H1 (cell line): ENCODE data around the gene ACE. TPM values are rescaled to one million over a fixed set of nuclear protein-coding genes. Genes with fewer than 3 reads are reported as not detected.
"Not testable (repeated sequence)": the region's sequence is repeated elsewhere in the genome, so short reads cannot be mapped to it uniquely, and the experiment has no call there.

ENCODE experiments used
- CTCF ChIA-PET: fragments of 300-600 bp; sonication (Branson Sonifier 250); formaldehyde crosslinking; loops from one replicate; lab custom pipeline; 2021; ENCODE audit not compliant: partially characterized antibody; lab: Charles Lee
- POLR2A ChIA-PET: fragments of 300-600 bp; sonication (Branson Sonifier 250); formaldehyde crosslinking; loops from one replicate; lab custom pipeline; 2021; ENCODE audit warnings: inconsistent platforms; ENCODE audit not compliant: partially characterized antibody; lab: Charles Lee
- DNase-seq, 2 experiments: peaks; one replicate each; pipeline versions ENCODE4 v3.0.0 to v3.0.0-alpha.2; 2010 to 2022; ENCODE audit warnings: low spot score in 2 of 2, low read depth in 1 of 2, mixed read lengths in 1 of 2
- FAIRE-seq: peaks from 2 replicates; lab custom pipeline; 2011; peaks lifted over from hg19 to GRCh38; lab: Jason Lieb, UNC
- H2AFZ ChIP-seq: 2 replicates; pipeline ENCODE4 v1.8.1; 2012; ENCODE audit warnings: low read length, inconsistent platforms
- H2AK5ac ChIP-seq: 2 replicates; pipeline ENCODE4 v1.6.1; 2013; ENCODE audit warnings: low read depth, low read length
- H2BK120ac ChIP-seq: replicated peaks from 2 replicates; pipeline ENCODE3; 2013; ENCODE audit warnings: low read depth, low read length, inconsistent platforms
- H2BK12ac ChIP-seq: 2 replicates; pipeline ENCODE4 v1.6.1; 2013; ENCODE audit warnings: low read depth, low read length
- H2BK15ac ChIP-seq: 2 replicates; pipeline ENCODE4 v1.6.1; 2013; ENCODE audit warnings: low read length
- H2BK20ac ChIP-seq: 2 replicates; pipeline ENCODE4 v1.6.1; 2013; ENCODE audit warnings: low read length
- H2BK5ac ChIP-seq: 2 replicates; pipeline ENCODE4 v1.6.1; 2013; ENCODE audit warnings: low read depth, low read length
- H3K14ac ChIP-seq: 2 replicates; pipeline ENCODE4 v1.6.1; 2013; ENCODE audit warnings: inconsistent platforms; ENCODE audit not compliant: insufficient read length
- H3K18ac ChIP-seq: 2 replicates; pipeline ENCODE4 v1.6.1; 2013; ENCODE audit warnings: low read length; ENCODE audit errors: extremely low read depth
- H3K23ac ChIP-seq: 2 replicates; pipeline ENCODE4 v1.6.1; 2013; ENCODE audit warnings: inconsistent platforms; ENCODE audit not compliant: insufficient read length
- H3K23me2 ChIP-seq: 2 replicates; pipeline ENCODE4 v1.6.1; 2013; ENCODE audit warnings: low read depth, low read length
- H3K27ac ChIP-seq: 2 replicates; pipeline ENCODE4 v1.6.1; 2011; ENCODE audit warnings: low read depth, low read length, inconsistent platforms
- H3K27me3 ChIP-seq, 4 experiments: replicated peaks in 1 of 4; 1 replicate in 1 of 4; 2 replicates in 3 of 4; pipeline versions ENCODE4 v1.6.1 to v1.8.1; 2011 to 2013; ENCODE audit warnings: low read length in 3 of 4, mild to moderate bottlenecking in 3 of 4, inconsistent platforms in 2 of 4, mixed read lengths in 2 of 4, moderate library complexity in 1 of 4; ENCODE audit not compliant: control insufficient read depth in 3 of 4, insufficient read depth in 3 of 4; ENCODE audit errors: extremely low read depth in 1 of 4
- H3K36me3 ChIP-seq, 4 experiments: 2 replicates each; pipeline versions ENCODE4 v1.6.1 to v1.8.1; 2011 to 2013; ENCODE audit warnings: mild to moderate bottlenecking in 4 of 4, low read length in 3 of 4, moderate library complexity in 2 of 4, control low read depth in 1 of 4, inconsistent platforms in 1 of 4; ENCODE audit not compliant: insufficient read depth in 4 of 4, control insufficient read depth in 2 of 4
- H3K4ac ChIP-seq: replicated peaks from 2 replicates; pipeline ENCODE3; 2013; ENCODE audit warnings: low read length, low read depth, mixed read lengths, inconsistent platforms; ENCODE audit not compliant: insufficient read length
- H3K4me1 ChIP-seq, 4 experiments: replicated peaks in 1 of 4; 1 replicate in 1 of 4; 2 replicates in 3 of 4; pipeline versions ENCODE4 v1.6.1 to v1.8.1; 2011 to 2013; ENCODE audit warnings: low read length in 3 of 4, inconsistent platforms in 2 of 4, mixed read lengths in 1 of 4; ENCODE audit not compliant: insufficient read depth in 4 of 4, control insufficient read depth in 3 of 4
- H3K4me2 ChIP-seq, 2 experiments: 2 replicates each; pipeline versions ENCODE4 v1.6.1 to v1.8.1; 2011 to 2013; ENCODE audit warnings: low read depth in 2 of 2, low read length in 2 of 2, control low read depth in 1 of 2, inconsistent platforms in 1 of 2, mild to moderate bottlenecking in 1 of 2; ENCODE audit not compliant: insufficient read depth in 1 of 2
- H3K4me3 ChIP-seq, 4 experiments: fragments of 200-600, 300-600 bp in 1 of 4; sonication (generic), shearing (Covaris generic), sonication (Bioruptor Twin) in 1 of 4; 2 replicates each; pipeline versions ENCODE4 v1.5.1 to v1.8.1; 2011 to 2016; ENCODE audit warnings: low read length in 4 of 4, low read depth in 3 of 4, control low read depth in 2 of 4, inconsistent platforms in 2 of 4, mild to moderate bottlenecking in 2 of 4, mixed read lengths in 1 of 4, moderate library complexity in 1 of 4; ENCODE audit not compliant: insufficient read depth in 2 of 4; ENCODE audit errors: extremely low read depth in 1 of 4
- H3K56ac ChIP-seq: replicated peaks from 2 replicates; pipeline ENCODE3; 2013; ENCODE audit warnings: low read depth, mild to moderate bottlenecking, mixed read lengths, low read length, inconsistent platforms; ENCODE audit not compliant: insufficient read length
- H3K79me1 ChIP-seq: 2 replicates; pipeline ENCODE4 v1.6.1; 2013; ENCODE audit warnings: low read depth, low read length, control low read depth
- H3K79me2 ChIP-seq, 2 experiments: 2 replicates each; pipeline versions ENCODE4 v1.6.1 to v1.8.1; 2012 to 2013; ENCODE audit warnings: low read length in 2 of 2, mild to moderate bottlenecking in 2 of 2, inconsistent platforms in 1 of 2; ENCODE audit not compliant: insufficient read depth in 2 of 2, control insufficient read depth in 1 of 2
- H3K9ac ChIP-seq, 4 experiments: replicated peaks in 1 of 4; 1 replicate in 1 of 4; 2 replicates in 3 of 4; pipeline versions ENCODE4 v1.6.1 to v1.8.1; 2011 to 2013; ENCODE audit warnings: low read depth in 3 of 4, low read length in 3 of 4, control low read depth in 2 of 4, mild to moderate bottlenecking in 2 of 4, moderate library complexity in 2 of 4, inconsistent platforms in 1 of 4; ENCODE audit errors: extremely low read depth in 1 of 4
- H3K9me3 ChIP-seq, 2 experiments: 2 replicates each; pipeline versions ENCODE4 v1.6.1 to v1.8.1; 2012 to 2013; ENCODE audit warnings: mild to moderate bottlenecking in 2 of 2, moderate library complexity in 2 of 2, control low read depth in 1 of 2, inconsistent platforms in 1 of 2, low read depth in 1 of 2, low read length in 1 of 2, mixed read lengths in 1 of 2; ENCODE audit not compliant: insufficient read depth in 2 of 2
- H4K20me1 ChIP-seq, 2 experiments: replicated peaks in 1 of 2; 2 replicates each; pipeline versions ENCODE3 to v1.8.1; 2011 to 2013; ENCODE audit warnings: inconsistent platforms in 2 of 2, low read length in 2 of 2, mild to moderate bottlenecking in 1 of 2; ENCODE audit not compliant: insufficient read depth in 2 of 2, control insufficient read depth in 1 of 2
- H4K5ac ChIP-seq: 2 replicates; pipeline ENCODE4 v1.6.1; 2013; ENCODE audit warnings: low read length, low read depth, mixed read lengths, inconsistent platforms; ENCODE audit not compliant: insufficient read length
- H4K8ac ChIP-seq: 2 replicates; pipeline ENCODE4 v1.8.0; 2013; ENCODE audit warnings: mild to moderate bottlenecking, moderate library complexity, low read length, inconsistent platforms; ENCODE audit not compliant: insufficient read depth; ENCODE audit errors: extremely low read depth
- H4K91ac ChIP-seq: replicated peaks from 2 replicates; pipeline ENCODE3; 2013; ENCODE audit warnings: low read length, mixed read lengths, inconsistent platforms; ENCODE audit not compliant: insufficient read length
- WGBS, 2 experiments: shearing (Covaris generic) in 1 of 2; methylation state at CpG; one replicate each; pipeline versions ENCODE4 v1.1.6 to v1.1.7; 2013 to 2015; ENCODE audit warnings: low lambda C conversion rate in 2 of 2, mixed read lengths in 2 of 2, inconsistent platforms in 1 of 2, low coverage in 1 of 2, missing lambda C conversion rate in 1 of 2; ENCODE audit not compliant: insufficient replicate concordance in 2 of 2, insufficient coverage in 1 of 2, insufficient read length in 1 of 2; ENCODE audit errors: extremely low coverage in 1 of 2, missing lambda C conversion rate in 1 of 2; 5-methylcytosine and 5-hydroxymethylcytosine counted together
- polyA plus RNA-seq, 7 experiments: library from polyadenylated mRNA; depleted of rRNA in 3 of 7; stranded (reverse) in 5 of 7; unstranded in 2 of 7; fragments of >200 nt in 5 of 7; fragments of 200-250 nt in 2 of 7; gene quantifications; 1 replicate in 5 of 7; 2 replicates in 1 of 7; 4 replicates in 1 of 7; pipeline versions ENCODE4 v1.2.1 to v1.2.3, GENCODE V29; 2011 to 2013; ENCODE audit warnings: missing spikeins in 2 of 7, mixed read lengths in 2 of 7
- total RNA-seq: library from RNA; stranded (reverse); fragmentation: NEBNext Ultra II Directional; extraction: Animal tissue kit (Norgen Biotek cat#: 25700); gene quantifications from 2 replicates; pipeline ENCODE4 v1.2.1, GENCODE V29; 2021

The ACE gene
- total and polyA plus RNA-seq, 2 of the 8 experiments (the other 6 are each of a cell fraction or from before 2014, with no cell fraction given): 2.5 to 5.5 TPM

- H2BK5ac ChIP-seq, H3K4me1 ChIP-seq, H3K23ac ChIP-seq, H2AFZ ChIP-seq, H3K79me2 ChIP-seq, H3K36me3 ChIP-seq, H2AK5ac ChIP-seq, H3K9ac ChIP-seq, H3K27ac ChIP-seq, H4K91ac ChIP-seq, H2BK120ac ChIP-seq, H3K4me3 ChIP-seq, POLR2A ChIA-PET, H3K14ac ChIP-seq, H2BK12ac ChIP-seq, H3K4me2 ChIP-seq, H2BK15ac ChIP-seq, H3K23me2 ChIP-seq, DNase-seq, H3K4ac ChIP-seq, H4K20me1 ChIP-seq, H4K5ac ChIP-seq, H3K79me1 ChIP-seq, H4K8ac ChIP-seq, H2BK20ac ChIP-seq, FAIRE-seq, H3K18ac ChIP-seq, H3K56ac ChIP-seq, H3K27me3 ChIP-seq, H3K9me3 ChIP-seq: not testable (repeated sequence)
- CTCF ChIA-PET: interaction anchor here (0.6 to 27.9 kb wide), 5 partner anchors 8 to 261 kb away, joined by 3 to 758 read pairs (median 5); partner anchors contain the start of gene CYB561
- WGBS, 2 experiments: 89% methylated on average over 6 of the region's 6 CpGs; no CpG with 5 or more reads in 1 of the 2 experiments
Measured at GRCh38 chr17:63468099-63468498, 8.8 kb upstream of the ACE start.
